ENCODE measurements around the gene MCAM. TPM values are rescaled to one million over a fixed set of nuclear protein-coding genes. Genes with fewer than 3 reads are reported as not detected.
A peak's percentile ranks its signal among the peaks of the same experiment; 100 is the strongest.

Gene MCAM
- total and polyA plus RNA-seq, 7 donors, result 15.4 to 71.1 (median 27.4) TPM

GRCh38 chr11:119363081-119363850 lies 46.3 kb upstream of the MCAM start:
- TF ChIP-seq CTCF (IDR thresholded peaks at IDR 0.05), result no peak
- H3K27me3 ChIP-seq (ENCODE audit: insufficient read depth in 3 of 3, low read length in 2 of 3), result no peaks in the 10 kb centered on the region
- H3K36me3 ChIP-seq (ENCODE audit: insufficient read depth in 1 of 2, low read depth in 1 of 2), result peaks cover 5 to 26% of the 10 kb centered on the region in 2 donors
- no peaks in the 10 kb centered on the region for H3K9me3 ChIP-seq
- 19 to 31% (median 19%) methylated on average over 40 to 44 of the region's 44 CpGs for WGBS, 3 donors
- ATAC-seq, result no peak
- intact Hi-C loops (cut with DNase I), result no loop called here
- peak overlapping the region; percentile 97 for H3K27ac ChIP-seq
- peaks cover 78% of the 10 kb centered on the region for H3K4me1 ChIP-seq
- no peak for DNase-seq
- peak overlapping the region; percentile 71 for H3K4me3 ChIP-seq

DNA sequence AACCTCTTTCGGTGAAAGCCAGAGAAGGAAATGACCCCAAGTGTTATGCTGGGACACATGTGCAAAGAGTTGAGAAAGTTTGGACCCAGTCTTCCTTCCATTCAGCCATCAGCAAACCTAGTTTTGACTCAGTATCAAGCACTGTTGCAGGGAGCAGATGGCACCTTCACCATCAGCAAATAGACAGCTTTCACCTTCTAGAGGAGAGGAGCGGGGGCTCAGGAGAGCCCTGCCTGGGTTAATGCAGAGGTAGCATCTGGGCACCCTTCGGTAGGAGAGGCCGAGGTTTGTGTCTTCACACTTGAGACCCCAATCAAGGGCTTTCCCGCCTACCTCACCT lies 45.8 kb upstream of the MCAM start:
- intact Hi-C loops (cut with DNase I), result no loop called here
- ATAC-seq (no peak), DNase-seq (no peak)
- no peaks in the 10 kb centered on the region for H3K9me3 ChIP-seq
- peak overlapping the region; percentile 71 for H3K4me3 ChIP-seq
- no peak for TF ChIP-seq CTCF (IDR thresholded peaks at IDR 0.05)
- 33 to 58% (median 54%) methylated on average over 5 of the region's 5 CpGs for WGBS, 3 donors
- H3K27ac ChIP-seq, result peak overlapping the region; percentile 97
- H3K27me3 ChIP-seq (ENCODE audit: insufficient read depth in 3 of 3, low read length in 2 of 3), result no peaks in the 10 kb centered on the region
- H3K4me1 ChIP-seq, result peaks cover 73% of the 10 kb centered on the region
- peaks cover 8 to 31% of the 10 kb centered on the region in 2 donors for H3K36me3 ChIP-seq (ENCODE audit: insufficient read depth in 1 of 2, low read depth in 1 of 2)

GRCh38 chr11:119361941-119362725 lies 45.2 kb upstream of the MCAM start:
- Histone ChIP-seq H3K9me3 (no peaks in the 10 kb centered on the region), H3K4me1 (peaks cover 67% of the 10 kb centered on the region), H3K27ac (peak overlapping the region; percentile 97), H3K4me3 (peak overlapping the region; percentile 71), H3K36me3 (ENCODE audit: insufficient read depth in 1 of 2, low read depth in 1 of 2) (peaks cover 8 to 37% of the 10 kb centered on the region in 2 donors), H3K27me3 (ENCODE audit: insufficient read depth in 3 of 3, low read length in 2 of 3) (no peaks in the 10 kb centered on the region)
- intact Hi-C loops (cut with DNase I), result no loop called here
- peak; percentile 17 to 33 (median 27) for ATAC-seq
- WGBS, 3 donors, result 31 to 50% (median 32%) methylated on average over 11 of the region's 11 CpGs
- DNase-seq, result no peak
- no peak for TF ChIP-seq CTCF (IDR thresholded peaks at IDR 0.05)

- TF ChIP-seq CTCF (IDR thresholded peaks at IDR 0.05), result no peak
- H3K36me3 ChIP-seq (ENCODE audit: insufficient read depth in 1 of 2, low read depth in 1 of 2), result peaks cover 8 to 36% of the 10 kb centered on the region in 2 donors
- H3K9me3 ChIP-seq, result no peaks in the 10 kb centered on the region
- H3K4me3 ChIP-seq, result peak overlapping the region; percentile 6
- DNase-seq (peak; percentile 82 to 92), ATAC-seq (peak; percentile 76 to 82 (median 79))
- H3K27me3 ChIP-seq (ENCODE audit: insufficient read depth in 3 of 3, low read length in 2 of 3), result no peaks in the 10 kb centered on the region
- H3K4me1 ChIP-seq, result peaks cover 61% of the 10 kb centered on the region
- H3K27ac ChIP-seq, result peak overlapping the region; percentile 97
- intact Hi-C loops (cut with DNase I), result no loop called here
- WGBS, 3 donors, result 15 to 29% (median 23%) methylated on average over 8 of the region's 8 CpGs
Measured at GRCh38 chr11:119361056-119361787, 44.3 kb upstream of the MCAM start.

All from psoas muscle (tissue), 8 donors.